Suppressor macrophage treated with lipopolysaccharide for 1 hour (primary cell): ENCODE data around the gene ECE1.
A peak's percentile ranks its signal among the peaks of the same experiment; 100 is the strongest.
"Not testable (repeated sequence)": the region's sequence is repeated elsewhere in the genome, so short reads cannot be mapped to it uniquely, and the experiment has no call there.

Source experiments
- DNase-seq, 3 donors: peaks; one replicate each; pipeline ENCODE4 v3.0.0-alpha.2; 2020 to 2022

ECE1 gene

GRCh38 chr1:21290546-21290944 is 282 bp upstream of the ECE1 start:
- DNase-seq = no peak

- no peak for DNase-seq
Observed at GRCh38 chr1:21289127-21289526, 1.1 kb downstream of the ECE1 start.

DNA sequence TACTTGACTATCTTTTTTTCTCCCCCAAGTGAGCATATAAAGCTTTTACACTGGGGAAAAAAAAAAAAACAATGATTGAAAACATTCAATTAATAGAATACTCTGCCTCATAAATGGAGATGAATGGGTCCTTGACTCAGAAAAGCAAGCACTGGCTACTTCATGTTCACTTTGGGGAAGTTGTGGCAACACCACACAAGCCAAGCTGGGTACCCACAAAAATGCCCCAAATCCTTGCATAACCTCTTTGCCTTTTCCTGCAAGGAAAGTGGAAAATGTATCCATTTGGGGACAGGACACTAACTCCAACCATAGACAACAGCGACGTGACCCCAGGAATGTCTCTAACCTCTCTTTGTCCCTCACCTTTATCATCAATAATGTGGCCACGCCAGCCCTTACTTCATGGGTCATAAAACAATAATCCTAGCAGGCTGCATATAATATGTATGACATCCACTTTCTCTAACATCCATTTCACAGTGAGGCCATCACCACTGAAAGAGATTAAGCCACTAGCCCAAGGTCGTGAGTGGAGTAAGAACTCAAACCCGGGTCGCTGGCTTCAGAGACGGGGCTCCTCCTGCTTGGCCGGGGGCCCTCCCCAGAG is 2.3 kb downstream of the ECE1 start:
- DNase-seq = peak; percentile 53 to 66 (median 65)

DNA sequence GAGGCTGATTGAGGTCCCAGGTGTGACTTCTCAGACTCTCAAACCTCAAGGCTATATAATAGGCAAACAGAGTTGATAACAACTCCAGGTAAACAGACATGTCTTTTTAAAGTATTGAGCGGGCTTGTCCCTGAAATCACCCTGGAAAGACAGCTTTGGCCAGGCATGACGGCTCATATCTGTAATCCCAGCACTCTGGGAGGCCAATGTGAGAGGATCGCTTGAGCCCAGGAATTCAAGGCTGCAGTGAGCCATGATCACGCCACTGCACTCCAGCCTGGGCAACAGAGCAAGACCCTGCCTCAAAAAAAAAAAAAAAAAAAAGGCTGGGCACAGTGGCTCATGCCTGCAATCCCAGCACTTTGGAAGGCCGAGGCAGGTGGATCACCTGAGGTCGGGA is 4.9 kb downstream of the ECE1 start:
- not testable (repeated sequence) for DNase-seq

- no peak for DNase-seq
Observed at GRCh38 chr1:21285055-21285372, 5.2 kb downstream of the ECE1 start.

GRCh38 chr1:21284206-21285054 is 5.8 kb downstream of the ECE1 start:
- DNase-seq = peak; percentile 89 to 91 (median 90)

DNA sequence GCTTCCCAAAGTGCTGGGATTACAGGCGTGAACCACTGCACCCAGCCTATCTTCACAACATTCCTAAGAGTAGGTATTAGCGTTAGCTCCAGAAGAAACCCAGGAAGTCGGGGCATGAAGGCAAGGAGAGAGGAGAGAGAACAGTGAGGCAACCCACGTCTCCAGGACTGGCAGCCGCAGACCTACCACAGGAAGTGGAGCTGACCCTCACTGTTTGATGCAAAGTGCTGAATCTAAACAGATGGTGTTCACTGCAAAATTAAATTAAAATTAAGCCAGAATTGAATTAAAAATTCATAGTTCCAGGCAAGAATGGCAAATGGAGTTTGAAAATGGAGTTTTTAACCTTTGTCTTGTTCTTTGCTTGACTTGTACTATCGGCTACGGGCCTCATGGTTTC is 6.7 kb downstream of the ECE1 start:
- DNase-seq = no peak

GRCh38 chr1:21282020-21282419 is 8.2 kb downstream of the ECE1 start:
- DNase-seq = not testable (repeated sequence)

GRCh38 chr1:21280482-21280881 is 9.8 kb downstream of the ECE1 start:
- no peak for DNase-seq

DNA sequence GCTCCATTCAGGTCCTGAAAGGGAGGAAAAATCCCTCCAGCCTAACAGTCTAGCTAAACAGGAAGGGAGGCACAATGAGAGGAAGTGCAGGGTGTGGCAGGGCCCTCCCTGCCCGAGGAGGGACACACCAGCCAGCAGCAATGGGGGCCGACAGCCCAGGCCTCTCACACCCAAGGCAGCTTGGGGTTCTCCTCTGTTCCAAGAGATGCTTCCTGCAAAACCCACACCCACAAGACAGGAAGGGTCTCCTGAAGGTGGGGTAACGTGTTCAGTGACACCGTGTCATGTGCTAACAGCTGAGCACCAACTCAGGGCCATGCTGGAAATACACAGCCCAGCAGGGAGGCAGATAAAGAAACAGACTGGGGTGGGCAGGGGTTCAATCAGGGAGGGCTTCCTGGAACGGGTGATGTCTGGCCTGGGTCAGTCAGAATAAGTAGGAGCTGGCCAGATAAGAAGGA is 10.2 kb downstream of the ECE1 start:
- peak; percentile 42 to 60 (median 52) for DNase-seq

- DNase-seq = no peak
Observed at GRCh38 chr1:21278860-21279845, 11.1 kb downstream of the ECE1 start.

- DNase-seq = no peak
Observed at GRCh38 chr1:21278208-21278859, 11.9 kb downstream of the ECE1 start.

- DNase-seq = no peak
Observed at GRCh38 chr1:21277180-21277579, 13.1 kb downstream of the ECE1 start.

DNA sequence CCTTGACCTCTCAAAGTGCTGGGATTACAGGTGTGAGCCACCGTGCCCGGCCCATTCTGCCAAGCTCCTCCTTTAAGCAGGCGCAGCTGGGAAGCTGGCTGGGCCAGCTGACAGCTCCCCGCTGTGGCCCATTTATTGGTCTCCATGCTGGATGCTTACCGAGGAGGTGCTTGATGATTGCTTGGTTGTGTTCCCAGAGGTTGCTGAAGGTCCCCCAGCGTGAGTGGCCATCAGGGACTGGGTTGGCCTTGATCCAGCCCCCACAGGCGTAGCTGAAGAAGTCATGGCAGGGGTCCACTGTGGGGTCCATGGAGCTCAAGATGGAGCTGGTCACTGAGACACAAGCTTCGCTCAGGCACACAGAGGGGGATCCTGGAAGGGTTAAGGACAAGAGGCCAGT is 17.7 kb downstream of the ECE1 start:
- DNase-seq = no peak

- no peak for DNase-seq
Observed at GRCh38 chr1:21271550-21271949, 18.7 kb downstream of the ECE1 start.

DNA sequence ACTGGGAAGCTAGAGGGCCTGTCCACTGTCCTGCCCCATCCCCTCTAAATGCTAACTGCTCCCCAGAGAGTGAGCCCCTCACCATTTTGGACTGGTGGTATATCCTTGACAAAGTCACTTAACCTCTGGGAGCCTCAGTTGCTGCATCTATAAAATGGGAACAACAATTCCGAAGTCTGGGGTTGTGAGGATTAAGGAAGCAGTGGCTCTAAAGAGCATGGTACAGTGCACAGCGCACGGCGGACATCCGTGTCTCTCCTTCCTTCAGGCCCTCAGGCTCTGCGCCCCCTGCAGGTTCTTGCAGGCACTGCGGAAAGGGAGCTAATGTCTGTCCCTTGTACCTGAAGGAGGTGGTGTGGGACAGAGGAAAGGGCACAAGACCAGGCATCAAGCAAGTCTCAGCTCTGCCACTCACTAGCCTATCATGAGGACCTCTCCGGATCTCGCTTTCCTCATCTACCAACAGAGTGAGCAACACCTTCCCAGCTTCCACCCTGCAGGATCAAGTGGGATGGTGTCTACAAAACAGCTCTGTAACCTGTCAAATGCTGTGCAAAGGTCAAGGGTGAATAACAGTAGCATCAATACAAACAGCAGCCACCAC is 20.1 kb downstream of the ECE1 start:
- DNase-seq = peak; percentile 72 to 84 (median 80)

DNA sequence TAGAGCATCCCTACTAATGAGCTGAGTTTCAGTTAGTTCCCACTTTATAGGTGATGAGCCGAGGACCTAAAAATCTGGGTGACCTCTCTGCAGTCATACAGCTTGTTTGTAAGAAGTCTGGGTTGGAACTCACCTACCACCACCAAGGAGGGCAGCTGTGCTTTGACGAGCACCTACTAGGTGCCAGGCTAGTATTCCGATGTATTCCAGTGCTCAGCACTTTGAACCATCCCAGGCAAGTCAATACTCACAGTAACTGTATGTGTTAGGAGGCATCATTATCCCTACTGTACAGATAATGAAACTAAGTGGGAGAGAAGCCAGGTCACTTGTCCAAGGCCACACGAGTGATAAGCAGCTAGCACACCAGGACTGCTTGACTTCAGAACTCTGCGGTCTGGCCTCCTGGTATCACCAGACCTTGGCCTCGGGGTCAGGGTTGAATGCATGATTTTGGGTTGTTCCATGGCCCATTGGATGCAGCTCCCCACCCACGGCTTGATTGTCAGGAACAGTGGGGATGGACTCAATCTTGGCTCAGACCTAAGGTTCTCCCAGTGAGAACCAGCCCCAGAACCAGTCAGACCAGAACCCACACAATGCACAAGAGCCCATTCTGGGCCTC is 20.7 kb downstream of the ECE1 start:
- DNase-seq = no peak

GRCh38 chr1:21268281-21269239 is 21.7 kb downstream of the ECE1 start:
- DNase-seq = peak in 2 of 3 donors; percentile 32 to 47

GRCh38 chr1:21267191-21268077 is 22.8 kb downstream of the ECE1 start:
- no peak for DNase-seq
